Endothelial cell of umbilical vein (primary cell): Measurements from ENCODE around the gene CHCHD10. TPM values are rescaled to one million over a fixed set of nuclear protein-coding genes. Genes with fewer than 3 reads are reported as not detected.

Experiments used
- BruUV-seq: library from RNA; stranded (reverse); fragments of 400-500 nt; replicated peaks from 2 replicates; lab custom pipeline; 2021; lab: Mats Ljungman, UMichigan
- CTCF ChIA-PET: fragments of 300-600, 350-600 bp; sonication (Branson Sonifier 250); formaldehyde crosslinking; loops from one replicate; lab custom pipeline; 2021; ENCODE audit warnings: antibody characterized with exemption, inconsistent platforms; lab: Charles Lee
- POLR2A ChIA-PET: fragments of 300-600, 350-600 bp; sonication (Branson Sonifier 250); formaldehyde crosslinking; loops from one replicate; lab custom pipeline; 2021; ENCODE audit warnings: antibody characterized with exemption, inconsistent platforms; lab: Charles Lee
- DNase-seq: peaks from one replicate; pipeline ENCODE4 v3.0.0-alpha.2; 2011; ENCODE audit warnings: low read depth, low spot score
- FAIRE-seq: peaks from 2 replicates; lab custom pipeline; 2011; peaks lifted over from hg19 to GRCh38; lab: Jason Lieb, UNC
- H2AFZ ChIP-seq: 2 replicates; pipeline ENCODE4 v1.6.0; 2012; ENCODE audit warnings: low read depth, low read length, control low read depth, inconsistent platforms
- H3K27ac ChIP-seq: 2 replicates; pipeline ENCODE4 v1.5.1; 2011; ENCODE audit warnings: low read depth, mild to moderate bottlenecking, control low read depth, low read length, moderate library complexity; ENCODE audit not compliant: insufficient read depth
- H3K27me3 ChIP-seq, 2 experiments: 2 replicates each; pipeline versions ENCODE4 v1.6.0 to v1.6.1; 2011; ENCODE audit warnings: low read length in 2 of 2, mixed read lengths in 1 of 2; ENCODE audit not compliant: control insufficient read depth in 2 of 2, insufficient read depth in 2 of 2
- H3K36me3 ChIP-seq, 2 experiments: 2 replicates in 1 of 2; 3 replicates in 1 of 2; pipeline ENCODE4 v1.5.1; 2011; ENCODE audit warnings: low read length in 2 of 2, mild to moderate bottlenecking in 1 of 2, moderate library complexity in 1 of 2; ENCODE audit not compliant: control insufficient read depth in 2 of 2, insufficient read depth in 2 of 2; ENCODE audit errors: extremely low read depth in 1 of 2
- H3K4me1 ChIP-seq: 3 replicates; pipeline ENCODE4 v1.5.1; 2011; ENCODE audit warnings: mild to moderate bottlenecking, low read length; ENCODE audit not compliant: control insufficient read depth, insufficient read depth; ENCODE audit errors: extremely low read depth
- H3K4me2 ChIP-seq: 2 replicates; pipeline ENCODE4 v1.6.1; 2011; ENCODE audit warnings: low read length, control low read depth, mixed read lengths; ENCODE audit not compliant: insufficient read depth
- H3K4me3 ChIP-seq, 3 experiments: fragments of 200-600 bp in 1 of 3; sonication (generic), shearing (Covaris generic) in 1 of 3; replicated peaks in 1 of 3; 2 replicates each; pipeline ENCODE4 v1.5.1; 2011 to 2016; ENCODE audit warnings: control low read depth in 3 of 3, low read length in 3 of 3, mild to moderate bottlenecking in 2 of 3, inconsistent platforms in 1 of 3, low read depth in 1 of 3, moderate library complexity in 1 of 3; ENCODE audit not compliant: insufficient read depth in 1 of 3
- H3K79me2 ChIP-seq: 2 replicates; pipeline ENCODE4 v1.6.0; 2012; ENCODE audit warnings: low read length, inconsistent platforms; ENCODE audit not compliant: control insufficient read depth, insufficient read depth
- H3K9ac ChIP-seq: replicated peaks from 2 replicates; pipeline ENCODE3; 2011; ENCODE audit warnings: low read length, control low read depth; ENCODE audit not compliant: insufficient read depth; ENCODE audit errors: extremely low read depth
- H3K9me1 ChIP-seq: replicated peaks from 3 replicates; pipeline ENCODE4 v1.6.0; 2011; ENCODE audit warnings: mild to moderate bottlenecking, low read length; ENCODE audit not compliant: control insufficient read depth, insufficient read depth; ENCODE audit errors: extremely low read depth
- H3K9me3 ChIP-seq: replicated peaks from 2 replicates; pipeline ENCODE4 v1.5.1; 2012; ENCODE audit warnings: low read length, inconsistent platforms; ENCODE audit not compliant: control insufficient read depth, insufficient read depth
- H4K20me1 ChIP-seq: replicated peaks from 2 replicates; pipeline ENCODE3; 2011; ENCODE audit warnings: mild to moderate bottlenecking, low read length; ENCODE audit not compliant: control insufficient read depth, insufficient read depth; ENCODE audit errors: extremely low read depth
- EZH2 ChIP-seq: IDR thresholded peaks from 2 replicates; pipeline ENCODE4 v1.6.1; 2012; ENCODE audit warnings: borderline replicate concordance, low read depth, mild to moderate bottlenecking, moderate library complexity, low read length, inconsistent platforms; ENCODE audit not compliant: severe bottlenecking
- FOS ChIP-seq: IDR thresholded peaks from 2 replicates; pipeline ENCODE4 v1.6.1; 2011; ENCODE audit warnings: mild to moderate bottlenecking, low read length, moderate library complexity, borderline replicate concordance; ENCODE audit not compliant: insufficient read depth
- GATA2 ChIP-seq: IDR thresholded peaks from 2 replicates; pipeline ENCODE4 v1.7.0; 2011; ENCODE audit warnings: low read depth, mild to moderate bottlenecking, moderate library complexity, mixed read lengths, low read length; ENCODE audit not compliant: insufficient read length, insufficient read depth
- JUN ChIP-seq: IDR thresholded peaks from 2 replicates; pipeline ENCODE4 v1.6.1; 2011; ENCODE audit warnings: borderline replicate concordance, low read depth; ENCODE audit not compliant: insufficient read length, insufficient read depth
- MYC ChIP-seq: IDR thresholded peaks from one replicate; pipeline ENCODE4 v1.6.1; 2011; ENCODE audit warnings: mild to moderate bottlenecking, low read depth, low read length
- POLR2A ChIP-seq: IDR thresholded peaks from 2 replicates; pipeline ENCODE4 v1.6.1; 2012; ENCODE audit warnings: low read depth, mild to moderate bottlenecking, control low read depth, low read length
- POLR2AphosphoS5 ChIP-seq: IDR thresholded peaks from 2 replicates; pipeline ENCODE4 v1.6.1; 2012; ENCODE audit warnings: low read depth, mild to moderate bottlenecking, control low read depth, low read length, moderate library complexity; ENCODE audit not compliant: insufficient read depth
- dilution Hi-C: fragments of 300-500 bp; cut with MboI; formaldehyde crosslinking; loops from one replicate; pipeline ENCODE4 v1.15.0; 2019; ENCODE audit warnings: low sequenced_read_pairs; ENCODE audit not compliant: extremely low pct_ligation_motif_present
- intact Hi-C: fragments of 100-400 bp; cut with micrococcal nuclease; formaldehyde crosslinking; loops from one replicate; pipeline ENCODE4 v1.10.0; 2022
- polyA plus RNA-seq, 4 experiments: library from polyadenylated mRNA; depleted of rRNA in 3 of 4; stranded (reverse) in 3 of 4; unstranded in 1 of 4; fragments of >200 nt; gene quantifications; 2 replicates each; pipeline versions ENCODE4 v1.2.1 to v1.2.3, GENCODE V29; 2011 to 2012; ENCODE audit warnings: missing spikeins in 1 of 4
- total RNA-seq: library from RNA; stranded (reverse); gene quantifications from 2 replicates; pipeline ENCODE4 v1.2.3, GENCODE V29; 2021
- TF ChIP-seq, protein P1 (sequence below): IDR thresholded peaks from 2 replicates; pipeline ENCODE4 v1.6.1; 2011; ENCODE audit not compliant: insufficient read depth, insufficient read length
- TF ChIP-seq, protein P2 (sequence below), 2 donors: IDR thresholded peaks; 1 replicate in 1 of 2; 2 replicates in 1 of 2; pipeline ENCODE4 v1.5.1; 2011; ENCODE audit warnings: low read length in 2 of 2, mild to moderate bottlenecking in 2 of 2, moderate library complexity in 2 of 2, control low read depth in 1 of 2, inconsistent platforms in 1 of 2, low read depth in 1 of 2; ENCODE audit not compliant: insufficient read depth in 1 of 2; ENCODE audit errors: extremely low read depth in 1 of 2

The CHCHD10 gene
- total and polyA plus RNA-seq, 2 donors (not counting 3 experiments of a cell fraction or from before 2014, with no cell fraction given), result 28.1 to 75.6 TPM

DNA sequence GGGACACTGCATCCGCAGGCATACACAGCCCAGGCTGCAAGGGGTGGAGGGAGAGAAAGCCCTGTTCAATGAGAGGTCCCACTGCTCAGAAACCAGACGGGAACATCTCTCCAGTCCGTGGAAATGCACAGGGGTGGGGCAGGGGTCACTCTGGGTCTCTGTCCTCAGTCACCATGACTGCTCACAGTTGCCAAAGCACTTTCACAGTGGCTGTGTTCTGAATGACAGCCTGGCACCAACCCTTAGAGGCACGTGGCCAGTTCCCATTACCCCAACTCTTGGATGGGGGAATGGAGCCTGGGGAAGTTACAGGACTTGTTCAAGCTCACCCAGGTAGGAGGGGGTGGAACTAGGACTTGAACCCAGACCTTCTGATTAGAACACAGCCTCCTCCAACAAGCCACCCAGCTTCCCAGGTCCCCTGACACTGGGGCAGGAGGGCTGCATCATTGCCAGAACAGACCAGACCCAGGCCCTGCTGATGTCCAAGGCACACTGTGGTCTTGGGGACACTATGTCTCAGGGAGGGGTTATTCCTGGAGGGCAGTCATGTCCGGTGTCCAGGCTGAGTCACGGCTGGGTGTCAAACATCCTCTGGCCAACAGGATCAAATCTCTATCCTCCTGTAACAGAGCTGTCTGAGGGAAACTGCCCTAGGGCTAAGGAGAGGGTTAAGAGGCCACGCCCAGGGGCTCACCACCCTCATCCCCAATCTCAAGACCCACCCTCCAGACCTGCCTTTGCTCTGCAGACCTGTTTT is 25.1 kb downstream of the CHCHD10 start:
- peaks cover 5 to 23% of the 10 kb centered on the region in 2 experiments for H3K36me3 ChIP-seq
- CTCF ChIA-PET, result no interaction called here

More for the DNA sequence above, 25.1 kb downstream of the CHCHD10 start:
- DNase-seq, result no peak
- Histone ChIP-seq H3K9me3 (no peaks in the 10 kb centered on the region), H3K4me3 (no peak overlapping the region), H3K4me1 (no peaks in the 10 kb centered on the region), H4K20me1 (no peaks in the 10 kb centered on the region), H3K27ac (no peak overlapping the region), H3K27me3 (no peaks in the 10 kb centered on the region), H3K9ac (no peak overlapping the region), H3K9me1 (no peaks in the 10 kb centered on the region), H3K79me2 (no peaks in the 10 kb centered on the region), H3K4me2 (no peak overlapping the region), H2AFZ (no peak overlapping the region)
- POLR2A ChIA-PET, result no interaction called here
- intact Hi-C loops (no loop called here), dilution Hi-C loops (no loop called here)
- FAIRE-seq, result no peak
- no TSS peak for BruUV-seq
- TF ChIP-seq GATA2 (no peak), JUN (no peak), EZH2 (no peak), POLR2AphosphoS5 (no peak), POLR2A (no peak), FOS (no peak), MYC (no peak)
- TF ChIP-seq, protein P1, sequence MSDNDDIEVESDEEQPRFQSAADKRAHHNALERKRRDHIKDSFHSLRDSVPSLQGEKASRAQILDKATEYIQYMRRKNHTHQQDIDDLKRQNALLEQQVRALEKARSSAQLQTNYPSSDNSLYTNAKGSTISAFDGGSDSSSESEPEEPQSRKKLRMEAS, result no peak
- TF ChIP-seq, protein P2, sequence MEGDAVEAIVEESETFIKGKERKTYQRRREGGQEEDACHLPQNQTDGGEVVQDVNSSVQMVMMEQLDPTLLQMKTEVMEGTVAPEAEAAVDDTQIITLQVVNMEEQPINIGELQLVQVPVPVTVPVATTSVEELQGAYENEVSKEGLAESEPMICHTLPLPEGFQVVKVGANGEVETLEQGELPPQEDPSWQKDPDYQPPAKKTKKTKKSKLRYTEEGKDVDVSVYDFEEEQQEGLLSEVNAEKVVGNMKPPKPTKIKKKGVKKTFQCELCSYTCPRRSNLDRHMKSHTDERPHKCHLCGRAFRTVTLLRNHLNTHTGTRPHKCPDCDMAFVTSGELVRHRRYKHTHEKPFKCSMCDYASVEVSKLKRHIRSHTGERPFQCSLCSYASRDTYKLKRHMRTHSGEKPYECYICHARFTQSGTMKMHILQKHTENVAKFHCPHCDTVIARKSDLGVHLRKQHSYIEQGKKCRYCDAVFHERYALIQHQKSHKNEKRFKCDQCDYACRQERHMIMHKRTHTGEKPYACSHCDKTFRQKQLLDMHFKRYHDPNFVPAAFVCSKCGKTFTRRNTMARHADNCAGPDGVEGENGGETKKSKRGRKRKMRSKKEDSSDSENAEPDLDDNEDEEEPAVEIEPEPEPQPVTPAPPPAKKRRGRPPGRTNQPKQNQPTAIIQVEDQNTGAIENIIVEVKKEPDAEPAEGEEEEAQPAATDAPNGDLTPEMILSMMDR (IDR thresholded peaks at IDR 0.05; ENCODE audit: extremely low read depth in 1 of 2, insufficient read depth in 1 of 2, low read depth in 1 of 2, low read length in 2 of 2), result no peak
